CD4-positive, alpha-beta T cell treated with Interleukin-4 for 1 hour (primary cell): ENCODE results near the gene ASB4.
"Not testable (repeated sequence)": the region's sequence is repeated elsewhere in the genome, so short reads cannot be mapped to it uniquely, and the experiment has no call there.

Experiments used
- DNase-seq, 2 donors: peaks; one replicate each; pipeline ENCODE4 v3.0.0-alpha.2; 2020 to 2022

Gene ASB4, protein sequence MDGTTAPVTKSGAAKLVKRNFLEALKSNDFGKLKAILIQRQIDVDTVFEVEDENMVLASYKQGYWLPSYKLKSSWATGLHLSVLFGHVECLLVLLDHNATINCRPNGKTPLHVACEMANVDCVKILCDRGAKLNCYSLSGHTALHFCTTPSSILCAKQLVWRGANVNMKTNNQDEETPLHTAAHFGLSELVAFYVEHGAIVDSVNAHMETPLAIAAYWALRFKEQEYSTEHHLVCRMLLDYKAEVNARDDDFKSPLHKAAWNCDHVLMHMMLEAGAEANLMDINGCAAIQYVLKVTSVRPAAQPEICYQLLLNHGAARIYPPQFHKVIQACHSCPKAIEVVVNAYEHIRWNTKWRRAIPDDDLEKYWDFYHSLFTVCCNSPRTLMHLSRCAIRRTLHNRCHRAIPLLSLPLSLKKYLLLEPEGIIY

DNA sequence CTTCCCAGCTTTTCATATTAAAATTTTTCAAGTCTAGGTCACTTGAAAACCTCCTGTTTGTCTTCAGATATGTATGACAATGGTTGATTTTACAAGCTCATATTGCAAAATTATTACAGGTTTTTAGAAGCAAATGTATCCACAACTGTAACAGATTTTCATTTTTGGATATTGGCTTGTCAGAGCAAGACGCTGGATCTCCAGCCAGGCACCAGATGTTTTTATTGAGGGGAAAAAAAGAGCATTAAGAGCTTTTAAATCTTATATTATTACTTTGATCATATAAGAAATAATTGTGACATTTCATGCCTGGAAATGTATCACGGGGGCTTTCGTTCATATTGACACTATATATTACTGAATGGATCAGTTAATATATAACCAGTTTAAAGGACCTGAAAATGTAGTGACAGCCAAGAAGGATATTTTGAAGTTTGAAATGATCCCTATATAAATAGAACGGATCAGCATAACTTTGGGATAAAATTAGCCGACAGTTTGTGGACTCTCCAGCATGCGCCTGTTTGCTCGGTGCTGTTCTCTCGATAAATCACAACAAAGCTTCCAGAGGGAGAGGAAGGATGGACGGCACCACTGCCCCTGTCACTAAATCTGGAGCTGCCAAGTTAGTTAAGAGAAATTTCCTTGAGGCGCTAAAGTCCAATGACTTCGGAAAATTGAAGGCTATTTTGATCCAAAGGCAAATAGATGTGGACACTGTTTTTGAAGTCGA, at the start of gene ASB4:
ASB4 (plus strand) TSS at position 553 of the 733 bp plus-strand sequence; CDS start at position 582, 29 bp downstream.
- DNase-seq: no peak

DNA sequence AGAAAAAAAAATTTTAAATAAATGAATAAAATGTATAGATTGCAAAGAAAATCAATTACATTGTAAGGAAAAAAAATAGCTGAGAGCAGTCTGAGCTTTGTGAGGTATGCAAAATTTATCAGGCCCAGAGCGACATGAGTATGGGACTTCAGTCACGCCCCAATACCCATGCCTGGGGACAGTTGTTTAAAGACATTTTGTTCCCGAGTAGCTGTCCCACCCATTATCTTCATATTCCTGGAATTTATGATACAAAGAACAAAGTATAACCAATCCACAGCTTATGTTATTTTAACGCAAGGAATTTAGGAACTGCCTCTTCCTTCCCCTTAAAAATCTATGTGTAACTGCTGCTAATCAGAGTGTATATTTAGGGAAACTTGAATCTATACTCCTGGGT, 49.3 kb upstream of the ASB4 start:
- DNase-seq: no peak

DNA sequence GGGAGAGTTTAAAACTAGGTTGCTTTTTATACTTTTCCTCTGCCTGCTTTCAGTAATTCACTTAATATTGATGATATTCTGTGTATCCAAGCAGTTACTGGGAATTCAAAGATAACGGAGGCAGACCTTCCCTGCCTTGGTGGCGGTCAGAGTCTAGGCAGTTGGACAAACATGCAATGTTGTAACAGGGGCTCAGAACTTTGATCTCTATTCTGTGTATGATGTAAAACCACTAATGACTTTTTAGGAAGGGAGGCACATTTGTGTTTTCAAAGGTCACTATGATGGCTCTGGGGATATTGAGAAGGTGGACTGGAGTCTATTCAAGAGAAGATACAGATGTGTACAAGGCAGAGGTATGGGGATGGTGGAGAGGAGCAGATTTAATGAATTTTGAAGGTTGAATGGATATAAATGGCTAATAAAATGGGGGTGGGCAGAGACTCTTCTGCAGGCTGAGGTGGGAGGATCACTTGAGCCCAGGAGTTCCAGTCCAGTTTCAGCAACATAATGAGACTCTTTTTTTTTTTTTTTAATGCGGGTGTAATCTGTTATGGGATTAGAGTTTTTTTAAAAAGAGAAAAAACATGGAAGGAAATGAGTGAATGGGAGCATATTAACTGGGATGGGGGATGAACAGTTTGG, 45.2 kb upstream of the ASB4 start:
- no peak for DNase-seq

DNA sequence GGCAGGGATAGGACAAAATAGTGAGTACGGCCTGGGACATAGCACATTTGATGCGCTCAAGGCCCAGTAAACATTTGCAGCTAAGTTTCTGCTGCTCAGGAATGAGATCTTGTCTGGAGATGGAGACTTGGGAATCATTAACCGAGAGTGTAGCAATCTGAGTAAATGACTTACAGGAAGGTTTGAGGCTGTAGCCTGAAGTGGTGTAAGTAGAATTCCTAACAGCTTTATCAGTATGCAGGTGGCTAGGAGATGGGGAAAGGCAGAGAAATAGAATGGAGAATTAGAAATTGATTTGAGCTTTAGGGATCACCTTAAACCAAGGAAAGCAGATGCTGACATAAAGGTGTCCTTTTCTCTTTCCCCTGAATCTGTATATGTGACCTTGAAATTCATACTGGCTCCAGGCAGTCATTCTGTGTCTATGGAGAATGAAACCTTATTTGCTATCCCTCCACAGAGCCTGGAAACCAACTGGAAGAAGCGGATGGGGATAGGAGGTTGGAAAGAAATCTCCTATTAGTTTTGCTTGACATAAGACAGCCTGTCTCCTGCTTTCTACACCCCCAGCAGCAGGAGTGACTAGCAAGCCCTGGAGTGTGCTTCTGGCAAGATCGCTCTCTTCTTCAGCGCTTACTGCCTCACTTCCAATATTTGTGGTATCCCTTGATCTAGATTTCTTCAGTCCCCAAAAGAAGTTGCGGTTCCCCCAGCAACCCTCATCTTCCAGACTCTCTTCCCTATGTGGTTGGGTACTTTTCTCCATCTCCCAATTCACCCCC, 44.5 kb upstream of the ASB4 start:
- DNase-seq: no peak

DNA sequence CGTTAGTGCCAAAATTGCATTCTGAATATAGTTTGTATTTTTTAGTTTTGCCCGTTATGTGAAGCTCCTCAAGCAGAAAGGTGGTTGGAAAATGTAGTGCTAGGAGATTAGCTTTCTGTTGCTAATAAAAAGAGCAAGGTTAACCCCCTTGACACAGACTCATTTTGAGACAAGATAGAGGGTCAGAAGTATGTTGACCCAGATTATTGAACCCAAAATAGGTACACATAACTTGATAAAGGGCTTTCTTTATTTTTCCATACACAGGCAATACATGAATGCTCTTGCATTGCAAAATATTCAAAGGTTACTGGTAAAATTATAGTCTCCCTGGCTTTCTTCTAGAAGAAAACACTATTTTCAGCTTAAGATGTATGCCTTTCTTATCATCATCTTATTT, 40.9 kb upstream of the ASB4 start:
- no peak for DNase-seq

DNA sequence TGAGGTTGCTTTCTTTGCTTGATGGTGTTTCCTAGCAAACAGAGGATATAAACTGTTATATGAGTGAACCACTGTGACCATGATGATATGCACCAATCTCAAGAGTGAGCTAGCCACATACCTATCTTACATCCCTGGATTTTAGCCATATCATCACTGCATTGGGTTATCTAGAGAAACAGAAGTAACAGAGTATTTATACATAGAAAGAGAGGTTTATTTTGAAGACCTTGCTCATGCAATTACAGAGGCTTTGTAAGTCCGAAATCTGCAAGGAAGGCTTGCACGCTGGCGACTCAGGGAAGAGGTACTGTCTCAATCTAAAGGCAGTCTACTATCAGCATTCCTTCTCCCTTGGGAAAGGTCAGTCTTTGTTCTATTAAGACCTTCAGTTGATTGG, 39.1 kb upstream of the ASB4 start:
- no peak for DNase-seq

DNA sequence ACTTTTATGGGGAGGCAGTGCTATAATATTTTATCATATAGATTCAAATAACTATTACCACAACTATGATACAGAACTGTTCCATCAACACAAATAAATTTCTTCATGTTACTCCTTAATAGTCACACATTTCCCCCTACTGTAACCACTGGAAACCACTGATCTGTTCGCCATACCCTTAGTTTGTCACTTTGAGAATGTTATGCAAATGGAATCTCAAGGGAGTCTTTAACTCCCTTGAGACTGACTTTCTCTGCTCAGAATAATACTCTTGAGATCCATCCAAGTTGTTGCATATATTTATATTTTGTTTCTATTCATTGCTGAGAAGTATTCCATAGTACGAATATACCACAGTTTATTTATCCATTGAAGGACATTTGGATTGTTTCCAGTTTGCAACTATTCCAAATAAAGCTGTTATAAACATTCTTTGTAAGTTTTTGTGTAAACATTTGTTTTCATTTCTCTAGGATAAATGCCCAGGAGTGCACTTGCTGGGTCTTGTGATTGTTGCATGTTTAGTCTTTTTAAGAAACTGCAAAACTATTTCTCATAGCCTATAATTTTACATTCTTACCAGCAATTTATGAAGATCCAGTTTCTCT, 31.2 kb upstream of the ASB4 start:
- no peak for DNase-seq

DNA sequence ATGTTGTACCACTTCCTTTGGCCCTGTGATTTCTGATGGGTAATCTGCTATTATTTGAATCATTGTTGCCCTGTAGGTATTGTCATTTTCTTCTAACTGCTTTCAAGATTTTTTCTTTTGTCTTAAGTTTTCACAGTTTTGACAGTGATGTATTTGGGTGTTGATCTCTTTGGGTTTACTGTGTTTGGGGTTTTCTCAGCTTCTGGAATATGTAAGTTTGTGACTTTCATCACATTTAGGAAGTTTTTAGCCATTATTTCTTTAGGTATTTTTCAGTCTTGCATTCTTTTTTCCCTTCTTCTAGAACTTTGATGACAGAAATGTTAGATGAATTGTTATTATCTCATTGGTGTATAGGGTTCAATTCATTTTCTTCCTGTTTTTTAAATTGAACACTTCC, 27.8 kb upstream of the ASB4 start:
- DNase-seq: no peak

DNA sequence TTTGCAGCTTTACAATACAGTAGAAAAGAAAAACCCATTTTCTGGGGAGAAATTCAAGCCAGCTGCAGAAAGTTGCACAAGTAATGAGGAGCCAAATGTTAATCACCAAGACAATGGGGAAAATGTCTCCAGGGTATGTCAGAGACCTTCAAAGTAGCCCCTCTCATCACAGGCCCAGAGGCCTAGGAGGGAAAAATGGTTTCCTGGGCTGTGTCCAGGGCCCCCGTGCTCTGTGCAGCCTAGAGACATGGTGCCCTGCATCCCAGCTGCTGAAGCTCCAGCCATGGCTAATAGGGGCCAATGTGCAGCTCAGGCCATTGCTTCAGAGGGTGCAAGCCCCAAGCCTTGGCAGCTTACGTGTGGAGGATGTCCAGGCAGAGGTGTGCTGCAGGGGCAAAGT, 25.1 kb upstream of the ASB4 start:
- DNase-seq: not testable (repeated sequence)

DNA sequence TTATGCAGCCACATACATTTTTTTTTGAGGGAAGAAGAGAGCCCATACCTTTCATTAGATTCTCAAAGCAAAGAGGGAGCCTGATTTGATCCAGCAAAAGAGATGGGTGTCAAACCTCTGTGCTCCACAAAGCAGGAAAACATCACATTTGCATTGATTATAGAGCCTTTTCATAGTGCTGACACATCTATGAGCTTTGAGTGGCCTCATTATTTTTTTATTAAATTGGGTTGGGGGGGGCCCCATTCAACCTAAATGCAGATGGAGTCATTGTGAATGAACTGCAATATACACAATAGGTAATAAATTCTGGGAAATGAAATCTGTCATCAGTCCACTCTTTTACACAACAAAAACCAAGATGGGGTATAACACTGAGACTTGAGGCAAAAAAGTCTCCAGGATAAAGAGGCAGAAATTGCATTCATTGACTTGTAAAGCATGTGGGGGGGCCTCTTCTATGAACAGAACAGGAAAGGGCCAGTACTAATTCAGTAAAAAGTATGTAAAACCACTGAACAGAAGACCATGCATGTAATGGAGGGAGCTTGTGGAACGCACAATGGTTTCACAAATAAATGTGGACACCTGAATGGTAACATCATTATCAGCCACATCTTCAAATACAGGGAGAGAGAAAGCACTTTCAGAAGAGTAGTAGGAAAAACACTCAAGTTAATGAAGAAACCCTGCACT, 17.7 kb upstream of the ASB4 start:
- no peak for DNase-seq

DNA sequence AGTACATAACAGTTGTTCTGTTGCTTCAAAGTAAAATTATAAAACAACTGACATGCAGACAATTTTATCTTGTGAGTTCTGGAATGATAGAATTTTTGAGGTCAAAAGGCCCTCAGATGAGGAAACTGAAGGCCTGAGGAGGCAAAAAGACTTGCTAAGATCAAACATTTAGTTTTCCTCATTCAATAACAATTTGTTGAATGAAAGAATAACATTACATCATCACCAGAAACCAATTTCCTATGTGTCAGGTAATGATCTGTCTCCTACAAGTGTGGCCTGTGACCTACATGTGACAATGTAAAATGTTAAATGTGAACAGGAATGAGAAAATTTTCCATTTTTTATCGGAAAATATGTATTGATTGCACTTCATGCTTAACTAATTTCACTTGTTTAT, 16.6 kb upstream of the ASB4 start:
- DNase-seq: no peak

DNA sequence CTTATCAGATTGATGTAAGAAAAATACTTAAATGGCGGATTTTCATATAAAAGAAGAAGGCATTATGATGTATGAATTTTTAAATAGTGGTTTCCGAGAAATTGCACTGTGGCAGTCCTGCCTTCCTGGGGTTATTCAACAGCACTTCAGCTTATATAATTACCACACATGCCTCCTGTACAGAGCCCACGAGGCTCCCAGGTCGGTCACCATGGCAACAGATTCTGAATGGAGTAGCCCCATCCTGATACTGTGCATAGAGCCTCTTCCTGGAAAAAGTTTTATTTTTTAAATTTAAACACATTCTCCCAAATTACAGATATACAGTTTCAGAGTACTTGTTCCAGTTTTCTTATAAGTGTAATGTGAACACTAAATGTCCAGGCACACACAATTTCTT, 15.9 kb upstream of the ASB4 start:
- DNase-seq: no peak

DNA sequence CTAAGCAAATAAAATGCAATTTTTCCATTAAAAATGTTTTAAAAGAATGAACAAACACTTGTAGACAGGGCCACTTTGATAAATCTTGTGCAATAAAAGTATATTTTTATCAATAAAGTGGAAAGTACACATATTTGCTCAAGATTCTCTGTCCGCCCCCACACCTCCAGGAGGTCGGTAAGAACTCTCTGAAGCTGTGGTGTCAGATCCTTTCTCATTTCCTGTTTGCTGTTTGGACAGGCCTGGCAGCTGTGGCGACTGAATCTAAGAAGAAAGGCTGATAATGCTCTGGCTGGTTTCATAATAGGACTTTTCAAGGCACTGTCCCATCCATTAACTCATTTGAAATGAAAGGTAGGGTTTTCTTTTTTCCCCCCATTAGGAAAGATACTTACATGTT, 15.3 kb upstream of the ASB4 start:
- no peak for DNase-seq

DNA sequence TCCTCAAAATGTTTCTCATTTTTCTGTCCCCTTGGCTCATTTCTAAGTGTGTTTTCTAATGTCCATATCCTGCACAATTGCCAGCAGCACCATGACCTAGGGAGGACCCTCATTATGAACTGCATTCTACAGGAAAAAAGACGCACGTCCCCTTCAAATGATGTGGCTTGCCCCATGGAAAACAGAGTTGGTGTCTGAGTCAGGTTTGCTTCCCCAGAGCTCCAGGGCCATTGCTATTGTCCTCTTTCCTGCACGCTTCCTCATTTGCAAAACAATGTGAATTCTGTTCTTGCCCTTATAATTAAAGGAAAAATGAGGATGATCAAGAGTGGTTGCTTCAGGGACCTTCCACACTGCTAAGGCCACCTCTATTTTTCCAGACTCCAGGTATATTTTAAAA, 14.7 kb upstream of the ASB4 start:
- DNase-seq: no peak

DNA sequence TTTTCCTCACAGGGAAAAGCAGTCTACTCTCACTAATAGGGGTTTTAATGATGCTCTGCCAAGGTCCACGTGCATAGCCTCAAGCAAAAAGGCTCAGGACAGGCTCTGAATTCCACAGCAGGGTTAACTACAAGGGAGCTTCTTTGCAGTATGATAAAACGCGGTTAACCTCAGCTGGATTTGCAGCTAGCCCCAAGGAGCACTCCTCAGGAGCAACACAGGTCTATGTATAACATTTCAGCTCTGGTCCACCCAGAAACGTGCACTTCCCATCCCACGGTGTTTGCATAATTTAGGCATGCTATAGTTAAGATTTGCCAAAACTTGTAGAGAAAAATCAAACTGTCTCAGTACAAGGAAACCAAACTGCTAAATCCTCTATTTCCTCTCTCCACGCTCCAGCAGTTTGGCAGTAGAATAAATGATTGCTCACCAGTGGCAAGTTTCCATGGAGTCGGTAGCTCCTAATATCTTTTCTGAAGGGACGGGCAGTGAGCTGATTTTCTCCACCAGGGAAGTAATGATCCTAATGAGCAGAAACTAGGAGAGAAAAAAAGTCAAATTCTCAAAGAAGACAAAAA, 13.1 kb upstream of the ASB4 start:
- no peak for DNase-seq

DNA sequence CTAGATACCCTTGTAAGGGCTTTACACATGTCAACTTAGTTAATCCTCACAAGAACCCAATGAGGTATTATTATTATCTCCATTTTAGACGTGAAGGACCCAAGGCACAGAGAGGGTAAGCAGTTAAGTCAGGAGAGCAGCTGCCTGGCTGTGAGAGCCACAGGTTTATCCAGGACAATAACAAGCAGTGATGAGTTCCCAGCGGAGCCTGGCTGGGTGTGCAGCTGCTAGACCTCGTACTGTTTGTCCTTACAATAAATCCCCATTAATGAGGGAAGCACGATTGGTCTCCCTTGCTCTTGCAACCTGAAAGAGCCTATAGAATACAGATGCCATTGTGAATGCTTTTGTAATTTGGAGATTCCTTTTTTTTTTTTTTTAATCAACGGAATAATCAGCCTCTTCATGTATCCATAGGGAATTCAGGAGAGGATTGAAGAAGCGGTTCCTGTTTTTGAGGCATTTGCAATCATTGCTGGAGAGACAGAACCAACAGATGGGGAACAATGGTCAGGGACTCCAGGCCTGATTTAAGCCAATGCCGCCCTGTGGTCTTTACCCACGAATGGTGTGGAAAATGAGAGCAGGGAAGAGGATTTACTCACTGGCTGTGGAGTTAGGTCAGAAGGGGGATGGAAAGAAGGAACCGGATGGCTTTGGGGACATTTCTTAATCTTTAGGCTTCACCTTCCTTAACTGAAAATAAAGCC, 12.3 kb upstream of the ASB4 start:
- DNase-seq: no peak

DNA sequence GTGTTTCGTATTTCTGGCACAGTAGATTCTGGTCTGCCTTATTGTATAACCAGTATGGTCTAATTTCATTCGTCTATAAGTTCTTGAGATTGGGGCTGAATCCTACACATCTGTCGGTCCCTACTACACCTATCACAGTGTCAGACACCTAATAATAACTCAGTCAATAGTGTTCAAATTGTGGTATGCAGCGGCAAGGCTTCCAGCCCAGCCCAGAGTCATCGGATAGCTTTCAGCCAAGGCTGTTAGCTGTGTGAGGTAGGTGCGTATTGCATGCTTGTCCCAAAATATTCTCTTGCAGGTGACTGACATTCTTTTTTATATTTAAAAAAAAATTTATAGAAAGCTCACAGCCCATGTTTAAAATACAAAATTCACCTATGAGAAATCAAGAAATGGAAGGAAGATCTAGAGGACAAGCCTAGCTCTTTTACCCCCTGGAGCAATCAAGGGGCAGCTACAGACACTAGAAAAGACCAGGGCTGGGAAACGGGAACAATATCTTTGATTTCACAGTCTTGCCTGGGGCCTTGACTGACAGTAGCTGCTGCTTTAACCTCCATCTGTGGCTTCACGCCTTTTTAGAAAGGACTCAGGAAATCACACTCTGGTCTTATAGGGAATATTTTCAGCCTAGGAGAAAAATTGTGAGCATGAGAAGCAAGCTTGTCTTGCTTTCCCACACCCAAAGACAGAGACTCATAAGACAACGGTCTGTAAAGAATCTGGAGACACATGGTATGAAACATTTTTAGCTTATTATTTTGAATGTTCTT, 9.5 kb upstream of the ASB4 start:
- DNase-seq: no peak

DNA sequence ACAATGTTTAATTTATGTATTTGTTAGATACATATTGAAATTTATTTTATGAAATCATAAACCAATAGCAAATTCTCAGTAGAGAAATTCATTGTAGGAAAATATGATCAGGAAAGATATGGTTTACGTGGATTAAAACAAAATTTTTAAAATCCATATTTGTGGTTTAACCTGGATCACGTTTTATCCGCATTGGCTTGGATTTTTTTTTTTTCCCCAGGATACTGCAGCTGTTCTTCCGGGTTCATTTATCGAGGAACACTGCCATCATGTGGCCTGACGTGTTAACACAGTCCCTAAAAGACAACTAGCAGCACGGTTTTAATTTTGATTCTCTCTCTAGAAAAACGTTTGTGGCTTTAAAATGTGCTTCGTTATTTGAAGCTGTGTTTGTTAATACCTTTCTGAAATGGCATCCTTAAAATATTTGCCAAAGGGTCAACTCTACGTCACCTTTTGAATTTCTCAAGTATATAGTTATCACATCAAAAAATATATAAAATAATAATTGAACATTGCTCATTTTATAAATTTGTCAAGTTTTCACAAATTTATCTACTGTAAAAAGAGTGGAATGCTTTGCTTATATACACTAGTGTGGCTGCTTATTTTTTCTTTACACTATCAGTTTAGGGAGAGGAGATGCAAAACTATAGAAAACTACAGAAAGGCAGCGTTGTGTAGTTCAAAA, 8.7 kb upstream of the ASB4 start:
- peak; percentile 56 to 61 for DNase-seq

DNA sequence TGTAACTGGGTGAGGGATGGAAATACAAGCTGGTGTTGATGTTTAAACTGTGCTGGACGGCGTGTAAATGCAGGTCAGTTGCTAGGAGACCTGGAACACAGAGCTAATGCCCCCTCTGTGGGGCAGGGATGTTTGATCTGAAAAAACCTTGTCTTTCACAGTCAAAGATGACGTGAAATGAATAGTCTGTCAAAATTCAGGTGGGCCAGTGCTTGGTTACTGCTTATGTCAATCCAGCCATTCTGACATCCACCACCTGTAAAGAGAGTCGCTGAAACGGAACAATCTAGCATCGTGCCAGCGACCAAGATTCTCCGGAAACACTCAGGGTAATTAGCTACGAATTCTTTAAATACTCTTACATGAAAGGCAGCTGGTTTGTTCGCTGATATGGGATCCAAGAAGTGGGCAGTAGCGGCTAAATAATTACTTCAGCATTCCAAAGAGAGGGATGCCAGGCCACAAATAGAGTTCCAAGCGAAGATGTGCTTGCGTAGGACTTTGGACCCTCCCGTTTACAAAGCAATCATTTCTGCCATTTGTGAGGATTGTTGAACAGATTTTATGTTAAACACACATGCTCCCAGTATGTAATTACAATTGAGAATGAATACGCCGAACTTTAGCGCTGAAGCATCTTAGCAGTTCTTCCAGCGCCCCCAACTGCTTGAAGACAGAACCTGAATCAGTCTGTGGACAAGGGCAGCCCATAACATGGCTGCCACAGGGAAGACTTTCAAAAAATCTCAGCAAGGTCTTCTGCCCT, 7.3 kb upstream of the ASB4 start:
- DNase-seq: no peak
